HL-60 (cell line): ENCODE measurements around the gene SHISA4.

ENCODE experiments used
- GABPA ChIP-seq: IDR thresholded peaks from 2 replicates; pipeline ENCODE4 v1.6.1; 2012; ENCODE audit warnings: low read depth
- POLR2AphosphoS5 ChIP-seq: IDR thresholded peaks from 2 replicates; pipeline ENCODE4 v1.6.1; 2012; ENCODE audit warnings: low read depth
- TF ChIP-seq, protein P1 (sequence below): IDR thresholded peaks from 2 replicates; pipeline ENCODE4 v1.6.1; 2012; ENCODE audit warnings: low read depth; ENCODE audit not compliant: insufficient replicate concordance
- TF ChIP-seq, protein P2 (sequence below): IDR thresholded peaks from one replicate; pipeline ENCODE4 v1.5.1; 2011; ENCODE audit warnings: low read length, control low read depth, inconsistent platforms; ENCODE audit not compliant: insufficient read depth

- TF ChIP-seq, protein P1, sequence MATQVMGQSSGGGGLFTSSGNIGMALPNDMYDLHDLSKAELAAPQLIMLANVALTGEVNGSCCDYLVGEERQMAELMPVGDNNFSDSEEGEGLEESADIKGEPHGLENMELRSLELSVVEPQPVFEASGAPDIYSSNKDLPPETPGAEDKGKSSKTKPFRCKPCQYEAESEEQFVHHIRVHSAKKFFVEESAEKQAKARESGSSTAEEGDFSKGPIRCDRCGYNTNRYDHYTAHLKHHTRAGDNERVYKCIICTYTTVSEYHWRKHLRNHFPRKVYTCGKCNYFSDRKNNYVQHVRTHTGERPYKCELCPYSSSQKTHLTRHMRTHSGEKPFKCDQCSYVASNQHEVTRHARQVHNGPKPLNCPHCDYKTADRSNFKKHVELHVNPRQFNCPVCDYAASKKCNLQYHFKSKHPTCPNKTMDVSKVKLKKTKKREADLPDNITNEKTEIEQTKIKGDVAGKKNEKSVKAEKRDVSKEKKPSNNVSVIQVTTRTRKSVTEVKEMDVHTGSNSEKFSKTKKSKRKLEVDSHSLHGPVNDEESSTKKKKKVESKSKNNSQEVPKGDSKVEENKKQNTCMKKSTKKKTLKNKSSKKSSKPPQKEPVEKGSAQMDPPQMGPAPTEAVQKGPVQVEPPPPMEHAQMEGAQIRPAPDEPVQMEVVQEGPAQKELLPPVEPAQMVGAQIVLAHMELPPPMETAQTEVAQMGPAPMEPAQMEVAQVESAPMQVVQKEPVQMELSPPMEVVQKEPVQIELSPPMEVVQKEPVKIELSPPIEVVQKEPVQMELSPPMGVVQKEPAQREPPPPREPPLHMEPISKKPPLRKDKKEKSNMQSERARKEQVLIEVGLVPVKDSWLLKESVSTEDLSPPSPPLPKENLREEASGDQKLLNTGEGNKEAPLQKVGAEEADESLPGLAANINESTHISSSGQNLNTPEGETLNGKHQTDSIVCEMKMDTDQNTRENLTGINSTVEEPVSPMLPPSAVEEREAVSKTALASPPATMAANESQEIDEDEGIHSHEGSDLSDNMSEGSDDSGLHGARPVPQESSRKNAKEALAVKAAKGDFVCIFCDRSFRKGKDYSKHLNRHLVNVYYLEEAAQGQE = no peak
- TF ChIP-seq, protein P2, sequence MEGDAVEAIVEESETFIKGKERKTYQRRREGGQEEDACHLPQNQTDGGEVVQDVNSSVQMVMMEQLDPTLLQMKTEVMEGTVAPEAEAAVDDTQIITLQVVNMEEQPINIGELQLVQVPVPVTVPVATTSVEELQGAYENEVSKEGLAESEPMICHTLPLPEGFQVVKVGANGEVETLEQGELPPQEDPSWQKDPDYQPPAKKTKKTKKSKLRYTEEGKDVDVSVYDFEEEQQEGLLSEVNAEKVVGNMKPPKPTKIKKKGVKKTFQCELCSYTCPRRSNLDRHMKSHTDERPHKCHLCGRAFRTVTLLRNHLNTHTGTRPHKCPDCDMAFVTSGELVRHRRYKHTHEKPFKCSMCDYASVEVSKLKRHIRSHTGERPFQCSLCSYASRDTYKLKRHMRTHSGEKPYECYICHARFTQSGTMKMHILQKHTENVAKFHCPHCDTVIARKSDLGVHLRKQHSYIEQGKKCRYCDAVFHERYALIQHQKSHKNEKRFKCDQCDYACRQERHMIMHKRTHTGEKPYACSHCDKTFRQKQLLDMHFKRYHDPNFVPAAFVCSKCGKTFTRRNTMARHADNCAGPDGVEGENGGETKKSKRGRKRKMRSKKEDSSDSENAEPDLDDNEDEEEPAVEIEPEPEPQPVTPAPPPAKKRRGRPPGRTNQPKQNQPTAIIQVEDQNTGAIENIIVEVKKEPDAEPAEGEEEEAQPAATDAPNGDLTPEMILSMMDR = no peak
- no peak for TF ChIP-seq GABPA
- no peak for TF ChIP-seq POLR2AphosphoS5
Observed at GRCh38 chr1:201896951-201897391, 8.3 kb downstream of the SHISA4 start.
